SK-N-SH (cell line): ENCODE data around the gene COL10A1. TPM values are rescaled to one million over a fixed set of nuclear protein-coding genes. Genes with fewer than 3 reads are reported as not detected.

Experiments
- CTCF ChIA-PET: fragments of 300-600, 350-600 bp; formaldehyde crosslinking; extraction: SDS; loops from one replicate; lab custom pipeline; 2021; lab: Yijun Ruan, JAX
- POLR2A ChIA-PET: fragments of 350-600 bp; sonication (Branson Sonifier 250); formaldehyde crosslinking; extraction: SDS; loops from one replicate; lab custom pipeline; 2020; ENCODE audit warnings: antibody characterized with exemption, inconsistent platforms; lab: Yijun Ruan, JAX
- DNase-seq: peaks from one replicate; pipeline ENCODE4 v3.0.0; 2012
- H2AFZ ChIP-seq: fragments of 200-600 bp; sonication (generic); 2 replicates; pipeline ENCODE4 v1.8.1; 2016; ENCODE audit warnings: antibody characterized with exemption, mild to moderate bottlenecking, low read depth
- H3F3A ChIP-seq: fragments of 200-600 bp; sonication (generic); replicated peaks from 2 replicates; pipeline ENCODE3; 2016; ENCODE audit warnings: antibody characterized with exemption, mild to moderate bottlenecking; ENCODE audit not compliant: insufficient read depth
- H3K27ac ChIP-seq, 2 experiments: fragments of 200-500 bp in 1 of 2; fragments of 200-600 bp in 1 of 2; sonication (Bioruptor generic) in 1 of 2; sonication (generic), shearing (Covaris generic) in 1 of 2; 2 replicates each; pipeline versions ENCODE4 v1.5.1 to v1.6.1; 2014 to 2016; ENCODE audit warnings: low read depth in 2 of 2, inconsistent platforms in 1 of 2, low read length in 1 of 2, mild to moderate bottlenecking in 1 of 2, mixed read lengths in 1 of 2
- H3K27me3 ChIP-seq: fragments of 200-600 bp; sonication (generic), shearing (Covaris generic); 2 replicates; pipeline ENCODE4 v1.6.1; 2016; ENCODE audit warnings: mixed run types; ENCODE audit not compliant: insufficient read depth
- H3K36me3 ChIP-seq, 2 experiments: fragments of 200-500 bp in 1 of 2; fragments of 200-600 bp in 1 of 2; sonication (Bioruptor generic) in 1 of 2; sonication (generic) in 1 of 2; replicated peaks in 1 of 2; 2 replicates each; pipeline versions ENCODE3 to v1.5.1; 2014 to 2016; ENCODE audit warnings: low read length in 1 of 2, mild to moderate bottlenecking in 1 of 2; ENCODE audit not compliant: insufficient read depth in 2 of 2, control insufficient read depth in 1 of 2
- H3K4me1 ChIP-seq, 2 experiments: fragments of 200-500 bp in 1 of 2; fragments of 200-600 bp in 1 of 2; sonication (Bioruptor generic) in 1 of 2; sonication (generic), shearing (Covaris generic) in 1 of 2; 2 replicates each; pipeline versions ENCODE4 v1.5.1 to v1.6.1; 2014 to 2016; ENCODE audit warnings: low read depth in 1 of 2, low read length in 1 of 2, mixed run types in 1 of 2; ENCODE audit not compliant: insufficient read depth in 2 of 2, control insufficient read depth in 1 of 2
- H3K4me2 ChIP-seq: fragments of 200-600 bp; sonication (generic), shearing (Covaris generic); 2 replicates; pipeline ENCODE4 v1.6.1; 2017; ENCODE audit warnings: mixed run types
- H3K4me3 ChIP-seq, 2 experiments: fragments of 200-500 bp in 1 of 2; fragments of 200-600 bp in 1 of 2; sonication (Bioruptor generic) in 1 of 2; sonication (generic), shearing (Covaris generic) in 1 of 2; 2 replicates each; pipeline versions ENCODE4 v1.5.1 to v1.8.1; 2014 to 2016; ENCODE audit warnings: low read depth in 2 of 2, inconsistent platforms in 1 of 2, low read length in 1 of 2, mild to moderate bottlenecking in 1 of 2, mixed read lengths in 1 of 2, moderate library complexity in 1 of 2
- H3K79me2 ChIP-seq: fragments of 200-600 bp; sonication (generic); 2 replicates; pipeline ENCODE4 v1.8.1; 2017; ENCODE audit warnings: mild to moderate bottlenecking; ENCODE audit not compliant: insufficient read depth
- H3K9ac ChIP-seq: fragments of 200-600 bp; sonication (generic); 2 replicates; pipeline ENCODE4 v1.6.1; 2017; ENCODE audit warnings: mixed run types
- H3K9me2 ChIP-seq: fragments of 200-600 bp; sonication (generic); 2 replicates; pipeline ENCODE4 v1.6.1; 2017; ENCODE audit warnings: mixed run types
- H3K9me3 ChIP-seq: fragments of 200-600 bp; sonication (generic); 2 replicates; pipeline ENCODE4 v1.6.1; 2017; ENCODE audit warnings: mixed run types, mild to moderate bottlenecking, moderate library complexity
- H4K20me1 ChIP-seq: fragments of 200-600 bp; sonication (generic); 2 replicates; pipeline ENCODE4 v1.6.1; 2017; ENCODE audit warnings: mild to moderate bottlenecking, mixed run types; ENCODE audit not compliant: insufficient read depth
- ELF1 ChIP-seq: IDR thresholded peaks from 2 replicates; pipeline ENCODE4 v1.4.0; 2012
- EP300 ChIP-seq, 2 experiments: IDR thresholded peaks; 2 replicates each; pipeline versions ENCODE4 v1.4.0 to v1.6.1; 2012; ENCODE audit warnings: borderline replicate concordance in 1 of 2, low read depth in 1 of 2, low read length in 1 of 2
- EZH2phosphoT487 ChIP-seq: fragments of 200-600 bp; sonication (generic); IDR thresholded peaks from 2 replicates; pipeline ENCODE4 v1.6.1; 2017; ENCODE audit warnings: low read depth, mixed run types, mild to moderate bottlenecking, antibody characterized with exemption, moderate library complexity, borderline replicate concordance
- FOSL2 ChIP-seq: IDR thresholded peaks from 2 replicates; pipeline ENCODE4 v1.4.0; 2012; ENCODE audit warnings: low read depth, mild to moderate bottlenecking, moderate library complexity, borderline replicate concordance
- FOXJ3 ChIP-seq: sonication (generic); formaldehyde crosslinking; IDR thresholded peaks from 2 replicates; pipeline ENCODE4 v1.5.1; 2020; ENCODE audit warnings: mild to moderate bottlenecking, missing genetic modification reagents
- GATA2 ChIP-seq: sonication (generic); formaldehyde crosslinking; IDR thresholded peaks from 2 replicates; pipeline ENCODE4 v1.5.0; 2020; ENCODE audit warnings: mild to moderate bottlenecking, missing genetic modification reagents
- MAX ChIP-seq: IDR thresholded peaks from 2 replicates; pipeline ENCODE4 v1.4.0; 2012; ENCODE audit warnings: low read depth
- POLR2AphosphoS5 ChIP-seq: IDR thresholded peaks from 2 replicates; pipeline ENCODE4 v1.6.1; 2012; ENCODE audit warnings: low read depth, low read length
- RAD21 ChIP-seq: IDR thresholded peaks from 2 replicates; pipeline ENCODE4 v1.6.1; 2012; ENCODE audit warnings: mild to moderate bottlenecking, low read length
- REST ChIP-seq: IDR thresholded peaks from 2 replicates; pipeline ENCODE4 v1.6.1; 2012; ENCODE audit warnings: mild to moderate bottlenecking, low read depth, low read length, moderate library complexity
- SMC3 ChIP-seq: IDR thresholded peaks from 2 replicates; pipeline ENCODE4 v1.6.1; 2012; ENCODE audit warnings: low read depth, low read length, improper control_type of control experiment
- TAF1 ChIP-seq: IDR thresholded peaks from 2 replicates; pipeline ENCODE4 v1.6.1; 2012; ENCODE audit warnings: low read depth, mild to moderate bottlenecking, low read length, moderate library complexity, borderline replicate concordance
- TEAD4 ChIP-seq: IDR thresholded peaks from 2 replicates; pipeline ENCODE4 v1.4.0; 2012; ENCODE audit warnings: mild to moderate bottlenecking, borderline replicate concordance; ENCODE audit not compliant: insufficient read depth
- YY1 ChIP-seq: IDR thresholded peaks from 2 replicates; pipeline ENCODE4 v1.4.0; 2012; ENCODE audit warnings: low read depth, mild to moderate bottlenecking
- ZBTB33 ChIP-seq: IDR thresholded peaks from 2 replicates; pipeline ENCODE4 v1.4.0; 2012; ENCODE audit warnings: low read depth, borderline replicate concordance
- WGBS: methylation state at CpG from one replicate; pipeline ENCODE4 v1.1.6; 2017; ENCODE audit warnings: low lambda C conversion rate; 5-methylcytosine and 5-hydroxymethylcytosine counted together
- polyA plus RNA-seq, 3 experiments: library from polyadenylated mRNA; depleted of rRNA; stranded (reverse); fragments of >200 nt; gene quantifications; 2 replicates each; pipeline ENCODE4 v1.2.3, GENCODE V29; 2012

Gene COL10A1
- polyA plus RNA-seq, 1 of the 3 experiments (the other 2 are of a cell fraction): 5.1 TPM

GRCh38 chr6:116087437-116088027 lies 38.4 kb downstream of the COL10A1 start:
- no peak overlapping the region for H3K27ac ChIP-seq
- no peaks in the 10 kb centered on the region for H3K27me3 ChIP-seq
- H3F3A ChIP-seq: no peaks in the 10 kb centered on the region
- POLR2A ChIA-PET: no interaction called here
- H3K4me3 ChIP-seq: no peak overlapping the region
- no peak overlapping the region for H3K4me2 ChIP-seq
- no peaks in the 10 kb centered on the region for H4K20me1 ChIP-seq
- H3K36me3 ChIP-seq: no peaks in the 10 kb centered on the region
- H3K9ac ChIP-seq: no peak overlapping the region
- 45% methylated on average over 4 of the region's 4 CpGs for WGBS
- no peaks in the 10 kb centered on the region for H3K9me3 ChIP-seq
- H2AFZ ChIP-seq: no peak overlapping the region
- no peaks in the 10 kb centered on the region for H3K79me2 ChIP-seq
- H3K9me2 ChIP-seq: no peaks in the 10 kb centered on the region
- CTCF ChIA-PET: interaction anchor here (1.3 to 2.4 kb wide), 4 partner anchors 9 to 78 kb away, joined by 4 to 9 read pairs (median 6); partner anchors contain the start of gene NT5DC1
- TF ChIP-seq TAF1 (no peak), YY1 (no peak), EP300 (IDR thresholded peaks at IDR 0.05; ENCODE audit: borderline replicate concordance in 1 of 2, low read depth in 1 of 2, low read length in 1 of 2) (no peak), GATA2 (no peak), TEAD4 (no peak), SMC3 (no peak), MAX (no peak), ZBTB33 (no peak), ELF1 (no peak), POLR2AphosphoS5 (no peak), FOSL2 (no peak), FOXJ3 (CRISPR knock-in tag) (no peak), REST (no peak), RAD21 (no peak), EZH2phosphoT487 (no peak)
- H3K4me1 ChIP-seq: no peaks in the 10 kb centered on the region; a peak in 1 of 4 replicates
- DNase-seq: no peak
